CMK (cell line): ENCODE results near the gene HMBS.
"Not testable (repeated sequence)": the region's sequence is repeated elsewhere in the genome, so short reads cannot be mapped to it uniquely, and the experiment has no call there.

ENCODE experiments used
- DNase-seq: peaks from one replicate; pipeline ENCODE4 v3.0.0-alpha.2; 2010; ENCODE audit warnings: low read depth

The HMBS gene

GRCh38 chr11:119100994-119101758 is 16.5 kb downstream of the HMBS start:
- no peak for DNase-seq

- DNase-seq, result no peak
Observed at GRCh38 chr11:119101759-119102423, 17.2 kb downstream of the HMBS start, which contains the start of gene DPAGT1. TSS of gene DPAGT1 (minus strand) at chr11:119101853. CDS start at chr11:119101655, 198 bp downstream.

DNA sequence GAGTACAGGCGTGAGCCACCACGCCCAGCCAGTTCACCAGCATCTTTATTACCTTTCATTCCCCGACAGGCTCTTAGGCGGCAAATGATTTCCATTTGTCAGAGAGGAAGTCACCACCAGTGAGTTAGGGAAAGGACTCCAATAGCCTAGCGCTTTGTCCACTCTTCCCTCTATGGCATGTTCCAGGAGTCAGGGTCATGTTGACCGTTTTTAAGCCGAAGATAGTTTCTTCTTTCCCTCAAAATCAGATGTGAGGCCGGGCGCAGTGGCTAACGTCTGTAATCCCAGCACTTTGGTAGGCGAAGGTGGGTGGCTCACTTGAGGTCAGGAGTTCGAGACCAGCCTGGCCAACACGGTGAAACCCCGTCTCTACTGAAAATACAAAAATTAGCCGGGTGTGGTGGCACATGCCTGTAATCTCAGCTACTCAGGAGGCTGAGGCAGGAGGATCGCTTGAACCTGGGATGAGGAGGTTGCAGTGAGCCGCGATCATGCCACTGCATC is 18.5 kb downstream of the HMBS start:
- not testable (repeated sequence) for DNase-seq

DNA sequence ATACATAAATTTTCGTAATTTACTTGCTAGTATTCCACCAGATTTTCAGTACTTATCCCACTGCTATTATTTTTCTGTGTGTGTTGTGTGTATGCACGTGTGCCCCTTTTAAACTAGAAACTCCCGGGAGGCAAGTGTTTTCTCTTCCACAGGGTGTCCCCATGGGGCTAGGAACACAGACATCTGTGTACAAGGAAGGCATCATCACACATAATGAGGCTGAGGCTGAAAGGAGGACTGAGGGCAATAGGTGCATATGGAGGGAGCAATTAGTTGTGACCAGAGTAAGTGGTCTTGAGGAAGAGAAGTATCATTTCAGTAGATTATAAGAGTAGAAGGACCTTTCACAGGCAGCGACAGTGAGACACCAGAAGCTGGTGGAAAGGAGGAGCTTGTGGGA is 19.1 kb downstream of the HMBS start:
- DNase-seq, result no peak

- DNase-seq, result peak; percentile 89
Observed at GRCh38 chr11:119106564-119107537, 22.2 kb downstream of the HMBS start, which contains the start of gene C2CD2L. TSS of gene C2CD2L (plus strand) at chr11:119107344. CDS start at chr11:119107742, 398 bp downstream.

GRCh38 chr11:119107538-119108145 is 23.0 kb downstream of the HMBS start:
- no peak for DNase-seq

GRCh38 chr11:119108146-119108856 is 23.6 kb downstream of the HMBS start:
- no peak for DNase-seq

DNA sequence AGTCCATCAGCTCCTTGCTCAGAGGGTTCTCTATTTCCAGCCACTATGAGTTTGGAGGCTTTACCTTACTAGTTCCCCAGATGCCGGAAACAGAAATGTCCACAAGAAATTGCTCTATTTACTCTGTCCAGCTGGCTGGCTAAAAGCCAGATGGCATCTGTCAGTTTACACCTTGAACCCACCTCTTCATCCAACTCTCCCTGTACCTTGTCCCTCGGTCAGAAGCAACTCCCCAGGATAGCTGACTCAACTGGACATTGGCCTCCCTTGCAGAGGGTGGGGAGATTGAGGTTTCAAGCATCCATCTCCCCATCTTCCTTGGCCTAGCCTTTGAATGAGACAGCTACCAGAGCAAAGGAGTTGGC is 24.2 kb downstream of the HMBS start:
- no peak for DNase-seq

GRCh38 chr11:119109843-119110242 is 25.2 kb downstream of the HMBS start:
- no peak for DNase-seq

- DNase-seq, result no peak
Observed at GRCh38 chr11:119110439-119110838, 25.8 kb downstream of the HMBS start.

DNA sequence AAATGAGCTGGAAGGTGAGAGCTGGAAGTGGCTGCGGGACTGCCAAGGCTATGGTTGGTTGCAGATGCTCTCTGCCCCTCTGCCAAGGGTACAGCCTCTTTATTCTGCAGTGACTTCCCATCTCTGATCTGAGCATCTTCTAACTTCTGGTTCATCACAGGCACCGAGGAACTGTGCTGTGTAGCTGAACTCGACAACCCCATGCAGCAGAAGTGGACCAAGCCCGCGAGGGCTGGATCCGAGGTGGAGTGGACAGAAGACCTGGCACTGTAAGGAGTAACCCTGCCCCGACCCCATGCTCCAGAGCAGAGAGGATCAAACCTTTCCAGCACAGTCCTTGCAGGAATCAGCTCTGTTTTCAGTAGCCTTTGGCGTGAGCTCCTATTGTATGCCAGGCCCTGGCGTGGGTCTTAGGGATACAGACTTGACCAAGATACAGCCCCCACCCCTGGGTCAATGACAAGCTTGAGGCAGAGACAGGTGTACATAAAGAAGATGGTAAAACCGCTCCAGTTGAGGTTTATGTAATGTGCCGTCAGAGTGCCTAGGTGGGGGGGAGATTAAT is 26.8 kb downstream of the HMBS start:
- DNase-seq, result no peak

DNA sequence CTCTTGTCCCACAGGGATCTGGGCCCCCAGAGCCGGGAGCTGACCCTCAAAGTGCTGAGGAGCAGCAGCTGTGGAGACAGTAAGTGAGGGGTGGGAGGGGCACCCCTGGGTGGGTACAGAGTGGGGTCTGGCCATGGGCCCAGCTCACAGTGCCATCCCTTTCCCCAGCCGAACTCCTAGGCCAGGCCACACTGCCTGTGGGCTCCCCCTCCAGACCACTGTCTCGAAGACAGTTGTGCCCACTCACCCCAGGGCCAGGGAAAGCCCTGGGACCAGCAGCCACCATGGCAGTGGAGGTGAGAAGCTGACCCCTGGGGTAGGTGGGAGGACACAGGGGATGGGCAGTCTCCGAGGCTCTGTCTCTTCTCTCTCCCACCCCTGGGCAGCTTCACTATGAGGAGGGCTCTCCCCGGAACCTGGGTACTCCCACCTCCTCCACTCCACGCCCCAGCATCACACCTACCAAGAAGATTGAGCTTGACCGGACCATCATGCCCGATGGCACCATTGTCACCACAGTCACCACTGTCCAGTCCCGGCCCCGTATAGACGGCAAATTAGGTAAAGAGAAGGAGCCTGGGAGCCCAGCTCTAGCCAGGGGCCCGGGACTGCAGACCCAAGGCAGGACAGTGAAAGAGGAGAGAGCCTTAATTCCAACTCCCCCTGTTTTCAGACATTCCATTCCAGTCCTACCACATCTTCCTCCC is 27.8 kb downstream of the HMBS start:
- DNase-seq, result no peak

- no peak for DNase-seq
Observed at GRCh38 chr11:119113716-119114115, 29.0 kb downstream of the HMBS start.

DNA sequence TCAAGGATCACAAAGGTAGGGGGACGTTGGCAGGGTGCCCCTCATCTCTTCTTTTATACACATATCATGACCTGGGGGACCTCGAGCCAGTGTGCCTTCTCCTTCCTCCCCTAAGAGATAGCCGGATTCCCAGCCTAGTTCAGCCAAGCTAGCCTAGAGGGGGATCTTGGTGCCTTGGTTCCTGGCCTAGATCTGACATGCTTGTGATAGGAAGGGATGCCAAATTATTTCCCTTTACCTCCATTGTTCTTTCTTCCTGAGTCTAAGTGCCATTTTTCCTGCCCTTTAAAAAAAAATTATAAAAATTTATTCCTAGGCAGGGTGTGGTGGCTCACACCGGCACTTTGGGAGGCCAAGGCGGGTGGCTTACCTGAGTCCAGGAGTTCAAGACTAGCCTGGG is 29.7 kb downstream of the HMBS start:
- DNase-seq, result no peak

GRCh38 chr11:119115484-119116234 is 31.0 kb downstream of the HMBS start:
- no peak for DNase-seq

GRCh38 chr11:119116235-119116594 is 31.5 kb downstream of the HMBS start:
- no peak for DNase-seq

DNA sequence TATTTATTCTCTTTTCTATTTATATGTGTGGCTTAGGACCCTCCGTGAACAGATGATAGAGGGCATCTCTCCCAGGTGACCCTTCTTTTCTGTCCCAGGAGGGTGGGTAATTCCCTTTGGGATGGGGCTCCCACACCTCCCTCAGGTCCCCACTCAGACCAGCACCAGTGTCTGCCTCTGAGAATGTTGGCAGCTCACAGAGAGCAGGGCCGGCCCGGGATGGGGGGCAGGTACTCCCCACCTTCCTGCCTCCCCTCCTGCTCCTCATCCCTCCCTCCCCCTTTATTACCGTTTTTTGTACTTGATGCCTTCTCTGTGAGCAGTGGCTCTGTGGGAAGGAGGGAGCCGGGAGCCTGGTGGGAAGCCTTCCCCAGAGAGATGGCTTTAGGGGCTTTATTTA is 31.9 kb downstream of the HMBS start:
- DNase-seq, result no peak

- no peak for DNase-seq
Observed at GRCh38 chr11:119117004-119117706, 32.5 kb downstream of the HMBS start.

DNA sequence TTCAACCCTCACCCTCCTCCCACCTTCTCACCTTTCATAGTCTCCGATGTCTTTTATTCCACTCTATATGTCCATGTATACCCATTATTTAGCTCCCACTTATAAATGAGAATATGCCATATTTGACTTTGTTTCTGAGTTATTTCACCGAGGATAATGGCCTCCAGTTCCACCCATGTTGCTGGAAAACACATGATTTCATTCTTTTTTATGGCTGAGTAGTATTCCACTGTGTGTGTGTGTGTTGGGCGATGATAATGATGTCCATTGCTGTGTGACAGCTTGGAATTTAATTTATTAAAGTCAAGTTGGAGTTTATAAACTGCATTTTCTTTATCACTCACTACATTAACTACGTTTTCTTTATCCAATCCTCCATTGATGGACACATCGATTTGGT is 33.5 kb downstream of the HMBS start:
- no peak for DNase-seq
